ENCODE measurements around the gene TMEM131. TPM values are rescaled to one million over a fixed set of nuclear protein-coding genes. Genes with fewer than 3 reads are reported as not detected.

TMEM131 gene
- total RNA-seq, 1 donor from 2014 or later, result 35.4 TPM

- intact Hi-C loops (cut with DNase I), result no loop called here
- H3K27me3 ChIP-seq, result no peaks in the 10 kb centered on the region
- H3K9me3 ChIP-seq, result no peaks in the 10 kb centered on the region
- H3K4me1 ChIP-seq, result peaks cover 13% of the 10 kb centered on the region
- DNase-seq (ENCODE audit: extremely low spot score in 2 of 2), result no peak
- H3K36me3 ChIP-seq, result no peaks in the 10 kb centered on the region
- no peak overlapping the region for H3K27ac ChIP-seq
- no peak overlapping the region for H3K4me3 ChIP-seq
- TF ChIP-seq POLR2AphosphoS5 (IDR thresholded peaks at IDR 0.05; ENCODE audit: insufficient read depth in 1 of 2, low read depth in 1 of 2), result no peak
- TF ChIP-seq POLR2A (IDR thresholded peaks at IDR 0.05), result no peak
- TF ChIP-seq CTCF (IDR thresholded peaks at IDR 0.05), result no peak
Observed at GRCh38 chr2:97914691-97915213, 81.0 kb downstream of the TMEM131 start.

GRCh38 chr2:97913846-97914245 lies 81.9 kb downstream of the TMEM131 start:
- Histone ChIP-seq H3K36me3 (no peaks in the 10 kb centered on the region), H3K27ac (no peak overlapping the region), H3K4me3 (no peak overlapping the region), H3K4me1 (peaks cover 13% of the 10 kb centered on the region), H3K27me3 (no peaks in the 10 kb centered on the region), H3K9me3 (no peaks in the 10 kb centered on the region)
- intact Hi-C loops (cut with DNase I), result no loop called here
- DNase-seq (ENCODE audit: extremely low spot score in 2 of 2), result no peak
- no peak for TF ChIP-seq CTCF (IDR thresholded peaks at IDR 0.05)
- no peak for TF ChIP-seq POLR2AphosphoS5 (IDR thresholded peaks at IDR 0.05; ENCODE audit: insufficient read depth in 1 of 2, low read depth in 1 of 2)
- no peak for TF ChIP-seq POLR2A (IDR thresholded peaks at IDR 0.05)

GRCh38 chr2:97911922-97912575 lies 83.7 kb downstream of the TMEM131 start:
- no peaks in the 10 kb centered on the region for H3K27me3 ChIP-seq
- H3K4me1 ChIP-seq, result peaks cover 13% of the 10 kb centered on the region
- TF ChIP-seq CTCF (IDR thresholded peaks at IDR 0.05) (no peak), POLR2A (IDR thresholded peaks at IDR 0.05) (no peak), POLR2AphosphoS5 (IDR thresholded peaks at IDR 0.05; ENCODE audit: insufficient read depth in 1 of 2, low read depth in 1 of 2) (no peak)
- no peak overlapping the region for H3K27ac ChIP-seq
- no peak for DNase-seq (ENCODE audit: extremely low spot score in 2 of 2)
- H3K36me3 ChIP-seq, result no peaks in the 10 kb centered on the region
- H3K4me3 ChIP-seq, result no peak overlapping the region
- no peaks in the 10 kb centered on the region for H3K9me3 ChIP-seq
- intact Hi-C loops (cut with DNase I), result no loop called here

- H3K27me3 ChIP-seq, result no peaks in the 10 kb centered on the region
- H3K36me3 ChIP-seq, result no peaks in the 10 kb centered on the region
- H3K27ac ChIP-seq, result no peak overlapping the region
- DNase-seq (ENCODE audit: extremely low spot score in 2 of 2), result no peak
- H3K9me3 ChIP-seq, result no peaks in the 10 kb centered on the region
- H3K4me3 ChIP-seq, result no peak overlapping the region
- intact Hi-C loops (cut with DNase I), result no loop called here
- H3K4me1 ChIP-seq, result peaks cover 11% of the 10 kb centered on the region
- TF ChIP-seq POLR2A (IDR thresholded peaks at IDR 0.05) (no peak), CTCF (IDR thresholded peaks at IDR 0.05) (no peak), POLR2AphosphoS5 (IDR thresholded peaks at IDR 0.05; ENCODE audit: insufficient read depth in 1 of 2, low read depth in 1 of 2) (no peak)
Observed at GRCh38 chr2:97911206-97911921, 84.4 kb downstream of the TMEM131 start.

All from vagina (tissue), 2 donors.